ENCODE data around the gene CCNL1. TPM values are rescaled to one million over a fixed set of nuclear protein-coding genes. Genes with fewer than 3 reads are reported as not detected.

The CCNL1 gene
- total RNA-seq, 1 donor from 2014 or later = 222 TPM

GRCh38 chr3:157136647-157137387, 23.1 kb downstream of the CCNL1 start:
- H3K36me3 Mint-ChIP-seq (ENCODE audit: low read depth) = peaks cover 7% of the 10 kb centered on the region
- H3K4me3 Mint-ChIP-seq = no peak overlapping the region
- H3K27me3 Mint-ChIP-seq = no peaks in the 10 kb centered on the region
- ChIA-PET CTCF (interaction anchor here (0.6 to 3.9 kb wide), 34 partner anchors 10 to 988 kb away, joined by 3 to 29 read pairs (median 5); no protein-coding TSS in a partner anchor), POLR2A (interaction anchor here (0.6 to 2.0 kb wide), 8 partner anchors 10 to 733 kb away, joined by 3 to 14 read pairs (median 6); partner anchors contain the start of genes CCNL1 and TIPARP)
- no peaks in the 10 kb centered on the region for H3K9me3 Mint-ChIP-seq
- intact Hi-C loops (cut with micrococcal nuclease) = loop anchor here (1.0 to 5.0 kb wide), 11 partner anchors 48 to 1092 kb away; partner anchors contain the start of genes SSR3 and TIPARP
- no peak for DNase-seq
- no peak overlapping the region for H3K27ac Mint-ChIP-seq
- TF ChIP-seq, protein P1, sequence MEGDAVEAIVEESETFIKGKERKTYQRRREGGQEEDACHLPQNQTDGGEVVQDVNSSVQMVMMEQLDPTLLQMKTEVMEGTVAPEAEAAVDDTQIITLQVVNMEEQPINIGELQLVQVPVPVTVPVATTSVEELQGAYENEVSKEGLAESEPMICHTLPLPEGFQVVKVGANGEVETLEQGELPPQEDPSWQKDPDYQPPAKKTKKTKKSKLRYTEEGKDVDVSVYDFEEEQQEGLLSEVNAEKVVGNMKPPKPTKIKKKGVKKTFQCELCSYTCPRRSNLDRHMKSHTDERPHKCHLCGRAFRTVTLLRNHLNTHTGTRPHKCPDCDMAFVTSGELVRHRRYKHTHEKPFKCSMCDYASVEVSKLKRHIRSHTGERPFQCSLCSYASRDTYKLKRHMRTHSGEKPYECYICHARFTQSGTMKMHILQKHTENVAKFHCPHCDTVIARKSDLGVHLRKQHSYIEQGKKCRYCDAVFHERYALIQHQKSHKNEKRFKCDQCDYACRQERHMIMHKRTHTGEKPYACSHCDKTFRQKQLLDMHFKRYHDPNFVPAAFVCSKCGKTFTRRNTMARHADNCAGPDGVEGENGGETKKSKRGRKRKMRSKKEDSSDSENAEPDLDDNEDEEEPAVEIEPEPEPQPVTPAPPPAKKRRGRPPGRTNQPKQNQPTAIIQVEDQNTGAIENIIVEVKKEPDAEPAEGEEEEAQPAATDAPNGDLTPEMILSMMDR (IDR thresholded peaks at IDR 0.05) = no peak
- H3K4me1 Mint-ChIP-seq = peaks cover 5% of the 10 kb centered on the region
- ATAC-seq (ENCODE audit: low read depth) = no peak

DNA sequence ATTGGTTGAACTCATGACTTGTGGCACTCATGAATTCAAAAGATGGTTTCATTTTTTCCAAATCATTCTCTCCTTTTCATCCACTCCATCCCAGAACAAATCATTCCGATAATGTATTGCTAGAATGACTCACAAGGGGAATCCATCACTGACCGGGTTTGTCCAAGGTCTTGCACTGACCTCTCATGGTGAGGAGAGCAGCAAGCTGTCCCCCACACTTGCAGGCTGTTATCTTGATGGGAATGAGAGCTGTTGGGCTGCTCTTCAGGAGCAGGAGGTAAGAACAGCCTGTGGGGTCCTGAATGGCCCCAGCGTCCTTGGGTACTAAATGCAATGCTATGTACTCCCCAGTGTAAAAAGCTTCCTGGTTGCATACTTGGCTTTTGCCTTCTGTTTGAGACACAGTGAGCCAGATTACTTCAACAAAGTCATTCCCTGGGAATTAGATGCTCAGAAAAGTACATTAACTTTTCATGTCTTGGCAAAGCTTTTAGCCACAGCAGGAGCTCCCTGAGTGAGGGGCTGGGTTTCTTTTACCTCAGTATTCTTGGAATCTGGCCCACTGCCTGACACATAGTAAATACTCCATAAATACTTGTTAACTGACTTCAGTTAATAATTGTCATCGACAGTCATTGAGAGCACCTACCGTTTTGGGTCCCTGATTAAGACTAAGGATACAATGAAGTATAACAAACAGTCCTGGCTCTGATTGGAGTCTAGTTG, 24.1 kb downstream of the CCNL1 start:
- no peak overlapping the region for H3K27ac Mint-ChIP-seq
- H3K27me3 Mint-ChIP-seq = no peaks in the 10 kb centered on the region
- H3K4me3 Mint-ChIP-seq = no peak overlapping the region
- TF ChIP-seq, protein P1 (IDR thresholded peaks at IDR 0.05) = no peak
- ChIA-PET POLR2A (no interaction called here), CTCF (interaction anchor here (1.1 to 3.9 kb wide), 8 partner anchors 9 to 626 kb away, joined by 3 to 29 read pairs (median 7); no protein-coding TSS in a partner anchor)
- ATAC-seq (ENCODE audit: low read depth) (no peak), DNase-seq (no peak)
- H3K36me3 Mint-ChIP-seq (ENCODE audit: low read depth) = peaks cover 3% of the 10 kb centered on the region
- peaks cover 8% of the 10 kb centered on the region for H3K4me1 Mint-ChIP-seq
- H3K9me3 Mint-ChIP-seq = no peaks in the 10 kb centered on the region
- intact Hi-C loops (cut with micrococcal nuclease) = loop anchor here (2.0 to 5.0 kb wide), 4 partner anchors 109 to 1091 kb away; no protein-coding TSS in a partner anchor

GRCh38 chr3:157134620-157135191, 25.2 kb downstream of the CCNL1 start:
- intact Hi-C loops (cut with micrococcal nuclease) = loop anchor here (5.0 kb wide), 3 partner anchors 107 to 592 kb away; no protein-coding TSS in a partner anchor
- no peak overlapping the region for H3K27ac Mint-ChIP-seq
- no peaks in the 10 kb centered on the region for H3K9me3 Mint-ChIP-seq
- H3K36me3 Mint-ChIP-seq (ENCODE audit: low read depth) = no peaks in the 10 kb centered on the region
- H3K4me3 Mint-ChIP-seq = no peak overlapping the region
- ATAC-seq (ENCODE audit: low read depth) = no peak
- POLR2A ChIA-PET = no interaction called here
- H3K4me1 Mint-ChIP-seq = peaks cover 16% of the 10 kb centered on the region
- CTCF ChIA-PET = no interaction called here
- TF ChIP-seq, protein P1 (IDR thresholded peaks at IDR 0.05) = no peak
- no peak for DNase-seq
- H3K27me3 Mint-ChIP-seq = no peaks in the 10 kb centered on the region

DNA sequence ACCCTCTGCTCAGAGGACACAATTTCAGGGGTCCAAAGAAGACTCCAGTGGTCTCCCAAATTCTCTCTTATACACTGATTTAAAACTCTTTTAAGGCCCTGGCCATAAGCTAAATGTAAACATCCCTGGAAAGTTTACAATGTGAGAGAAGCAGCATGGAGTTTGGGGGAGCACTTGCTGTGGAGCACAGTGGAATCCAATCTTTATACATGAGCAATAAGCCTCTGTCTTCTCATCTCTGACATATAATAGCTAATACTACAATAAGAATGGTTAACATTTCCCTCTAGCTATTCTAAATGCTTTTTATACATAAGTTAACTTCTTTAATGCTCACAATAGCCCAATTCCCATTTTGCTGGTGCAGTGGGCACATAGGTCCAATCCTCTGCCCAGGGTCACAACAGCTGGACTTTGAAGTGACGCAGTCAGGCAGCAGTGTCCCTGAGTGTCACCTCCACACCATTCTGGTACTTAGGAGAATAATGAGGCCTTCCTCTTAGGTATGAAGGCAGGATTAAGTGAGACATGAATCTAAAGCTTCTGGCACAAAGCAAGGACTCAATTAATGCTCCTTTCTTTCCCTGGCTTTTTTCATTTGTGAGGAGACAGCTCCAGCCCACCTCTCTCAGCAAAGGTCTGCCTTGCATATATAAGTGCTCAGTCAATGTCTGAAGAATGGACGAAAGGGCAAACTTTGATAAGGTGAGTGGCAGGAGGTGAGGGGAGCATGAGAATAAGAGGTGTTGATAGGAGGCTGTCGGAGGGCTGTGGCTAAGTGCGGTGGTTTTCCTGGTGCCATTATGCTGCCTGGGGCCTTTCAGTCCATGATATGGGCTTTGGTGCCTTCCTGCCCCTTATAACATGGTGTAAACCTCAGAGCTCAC, 26.3 kb downstream of the CCNL1 start:
- ATAC-seq (ENCODE audit: low read depth) (no peak), DNase-seq (no peak)
- Mint-ChIP-seq H3K9me3 (no peaks in the 10 kb centered on the region), H3K36me3 (ENCODE audit: low read depth) (no peaks in the 10 kb centered on the region), H3K4me1 (peaks cover 26% of the 10 kb centered on the region), H3K27me3 (no peaks in the 10 kb centered on the region), H3K4me3 (no peak overlapping the region), H3K27ac (no peak overlapping the region)
- TF ChIP-seq, protein P1 (IDR thresholded peaks at IDR 0.05) = no peak
- ChIA-PET POLR2A (no interaction called here), CTCF (interaction anchor here (1.6 kb wide), 1 partner anchor 21 kb away, joined by 5 read pairs; no protein-coding TSS in a partner anchor)
- intact Hi-C loops (cut with micrococcal nuclease) = no loop called here
